ENCODE measurements around the gene PAM. TPM values are rescaled to one million over a fixed set of nuclear protein-coding genes. Genes with fewer than 3 reads are reported as not detected.

The PAM gene
- total RNA-seq, 1 donor: 266 TPM

- no peak for DNase-seq (ENCODE audit: low read depth)
- TF ChIP-seq CTCF (IDR thresholded peaks at IDR 0.05; ENCODE audit: insufficient read depth, low read depth, low read length): no peak
- no peak overlapping the region for H3K4me3 ChIP-seq (ENCODE audit: low read depth, low read length)
Observed at GRCh38 chr5:102802708-102803458, 47.8 kb downstream of the PAM start.

- DNase-seq (ENCODE audit: low read depth): peak; percentile 55
- no peak for TF ChIP-seq CTCF (IDR thresholded peaks at IDR 0.05; ENCODE audit: insufficient read depth, low read depth, low read length)
- H3K4me3 ChIP-seq (ENCODE audit: low read depth, low read length): no peak overlapping the region
Observed at GRCh38 chr5:102807878-102808502, 52.9 kb downstream of the PAM start.

GRCh38 chr5:102809033-102809432 lies 53.9 kb downstream of the PAM start:
- TF ChIP-seq CTCF (IDR thresholded peaks at IDR 0.05; ENCODE audit: insufficient read depth, low read depth, low read length): no peak
- no peak overlapping the region for H3K4me3 ChIP-seq (ENCODE audit: low read depth, low read length)
- DNase-seq (ENCODE audit: low read depth): no peak

- peak; percentile 44 for DNase-seq (ENCODE audit: low read depth)
- TF ChIP-seq CTCF (IDR thresholded peaks at IDR 0.05; ENCODE audit: insufficient read depth, low read depth, low read length): no peak
- no peak overlapping the region for H3K4me3 ChIP-seq (ENCODE audit: low read depth, low read length)
Observed at GRCh38 chr5:102811972-102812371, 56.9 kb downstream of the PAM start.

- no peak overlapping the region for H3K4me3 ChIP-seq (ENCODE audit: low read depth, low read length)
- no peak for TF ChIP-seq CTCF (IDR thresholded peaks at IDR 0.05; ENCODE audit: insufficient read depth, low read depth, low read length)
- DNase-seq (ENCODE audit: low read depth): no peak
Observed at GRCh38 chr5:102813740-102814139, 58.6 kb downstream of the PAM start.

GRCh38 chr5:102815084-102815483 lies 60.0 kb downstream of the PAM start:
- TF ChIP-seq CTCF (IDR thresholded peaks at IDR 0.05; ENCODE audit: insufficient read depth, low read depth, low read length): no peak
- H3K4me3 ChIP-seq (ENCODE audit: low read depth, low read length): no peak overlapping the region
- no peak for DNase-seq (ENCODE audit: low read depth)
